PFSK-1 (cell line): ENCODE data around the gene SSH2.

ENCODE experiments used
- FOXP2 ChIP-seq: optimal IDR thresholded peaks from 2 replicates; pipeline ENCODE3; 2011; ENCODE audit warnings: borderline replicate concordance, control low read depth, inconsistent platforms; ENCODE audit not compliant: insufficient read depth; ENCODE audit errors: extremely low read length, extremely low read depth
- POLR2AphosphoS5 ChIP-seq: IDR thresholded peaks from 2 replicates; pipeline ENCODE4 v1.6.1; 2012; ENCODE audit warnings: low read depth, mild to moderate bottlenecking, control low read depth, low read length, moderate library complexity
- REST ChIP-seq, 2 experiments: IDR thresholded peaks; 2 replicates each; pipeline versions ENCODE4 v1.6.1 to v1.8.0; 2011 to 2012; ENCODE audit warnings: low read depth in 2 of 2, low read length in 2 of 2, control low read depth in 1 of 2, inconsistent platforms in 1 of 2, mild to moderate bottlenecking in 1 of 2, moderate library complexity in 1 of 2; ENCODE audit not compliant: insufficient read depth in 1 of 2
- SIN3A ChIP-seq: IDR thresholded peaks from 2 replicates; pipeline ENCODE4 v1.6.1; 2012; ENCODE audit warnings: mild to moderate bottlenecking, low read length, moderate library complexity, borderline replicate concordance; ENCODE audit not compliant: insufficient read depth
- TAF1 ChIP-seq: IDR thresholded peaks from 2 replicates; pipeline ENCODE4 v1.6.1; 2012; ENCODE audit warnings: low read length, control low read depth, borderline replicate concordance; ENCODE audit not compliant: insufficient read depth

- TF ChIP-seq REST (IDR thresholded peaks at IDR 0.05; ENCODE audit: insufficient read depth in 1 of 2, low read depth in 2 of 2, low read length in 2 of 2) (no peak), POLR2AphosphoS5 (no peak), SIN3A (no peak), TAF1 (no peak), FOXP2 (no peak)
These were observed 351.2 kb downstream of the SSH2 start for GRCh38 chr17:29578626-29579485.
